GM21619 (cell line): ENCODE measurements around the gene SPATA46.
A peak's percentile ranks its signal among the peaks of the same experiment; 100 is the strongest.

Source experiments
- ATAC-seq: cut with Tn5 transposase; IDR thresholded peaks from one replicate; pipeline ENCODE4 v1.9.1; 2021; ENCODE audit not compliant: unreplicated experiment

Gene SPATA46

GRCh38 chr1:162375463-162375862 lies 1.2 kb downstream of the SPATA46 start:
- ATAC-seq: no peak

- no peak for ATAC-seq
Observed at GRCh38 chr1:162374406-162374805, 2.2 kb downstream of the SPATA46 start.

DNA sequence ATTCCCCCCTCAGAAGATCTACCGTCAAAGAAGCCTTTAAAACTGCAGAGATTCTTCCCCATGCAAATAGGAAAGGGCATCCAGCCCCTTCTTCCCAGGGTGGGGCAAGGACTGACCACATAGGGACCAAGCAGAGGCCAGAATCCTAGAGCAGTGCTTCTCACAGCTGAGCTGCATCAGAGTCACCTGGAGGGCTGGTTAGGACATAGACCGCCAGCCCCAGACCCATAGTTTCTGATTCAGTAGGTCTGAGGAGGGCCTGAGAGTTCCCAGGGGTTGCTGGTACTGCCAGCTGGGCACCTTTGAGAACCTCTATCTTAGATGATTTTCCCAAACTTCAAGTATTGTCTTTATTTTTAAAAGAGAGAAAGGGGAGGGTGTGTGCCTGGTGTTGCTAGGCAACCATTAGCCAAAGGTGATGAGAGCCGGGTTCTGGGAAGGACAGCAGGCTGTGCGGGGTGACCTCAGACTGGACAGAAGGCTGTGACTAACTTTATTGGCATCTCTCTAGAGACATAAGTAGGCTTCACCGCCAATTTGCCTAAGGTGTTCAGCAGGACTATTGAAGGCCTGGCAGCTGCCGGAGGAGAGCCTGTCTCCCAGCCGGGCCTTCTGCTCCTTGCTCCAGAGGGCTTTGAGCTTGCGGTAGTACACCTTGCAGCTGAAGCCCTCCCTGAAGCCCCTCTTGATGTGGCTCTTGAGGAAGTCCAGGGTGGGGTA lies 3.0 kb downstream of the SPATA46 start:
- ATAC-seq: no peak

- no peak for ATAC-seq
Observed at GRCh38 chr1:162373072-162373427, 3.6 kb downstream of the SPATA46 start.

GRCh38 chr1:162372159-162373071 lies 4.2 kb downstream of the SPATA46 start:
- no peak for ATAC-seq

DNA sequence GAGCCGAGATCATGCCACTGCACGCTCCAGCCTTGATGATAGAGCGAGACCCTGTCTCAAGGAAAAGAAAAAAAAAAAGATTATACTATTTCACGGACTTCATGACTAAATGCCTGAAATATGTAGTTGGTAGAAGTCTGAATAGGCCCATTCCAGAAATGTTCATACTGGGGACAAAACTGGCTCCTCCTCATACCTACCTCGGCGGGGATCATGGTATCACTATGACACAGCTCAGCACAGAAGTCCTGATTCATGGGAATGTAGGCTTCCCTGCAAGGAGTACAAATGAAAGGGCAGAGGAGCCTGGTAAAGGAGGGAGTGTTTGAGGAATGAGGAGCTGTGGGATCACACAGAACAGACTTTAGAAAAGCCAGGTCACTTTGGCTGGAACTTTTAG lies 5.0 kb downstream of the SPATA46 start:
- ATAC-seq: no peak

DNA sequence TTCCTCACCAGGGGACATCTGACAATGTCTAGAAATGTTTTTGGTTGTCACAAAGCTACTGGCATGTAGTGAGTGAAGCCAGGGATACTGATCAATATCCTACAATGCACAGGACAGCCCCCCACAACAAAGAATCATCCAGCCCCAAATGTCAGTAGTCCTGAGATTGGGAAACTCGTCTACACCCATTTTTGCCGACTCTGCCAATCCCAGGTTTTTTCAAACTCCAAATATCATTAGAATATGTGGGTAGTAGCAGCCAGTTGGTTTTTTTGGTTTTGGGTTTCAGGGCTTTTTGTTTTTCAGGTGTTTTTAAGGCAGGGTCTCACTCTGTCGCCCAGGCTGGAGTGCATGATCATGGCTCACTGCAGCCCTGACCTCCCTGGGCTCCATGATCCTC lies 5.9 kb downstream of the SPATA46 start:
- no peak for ATAC-seq

DNA sequence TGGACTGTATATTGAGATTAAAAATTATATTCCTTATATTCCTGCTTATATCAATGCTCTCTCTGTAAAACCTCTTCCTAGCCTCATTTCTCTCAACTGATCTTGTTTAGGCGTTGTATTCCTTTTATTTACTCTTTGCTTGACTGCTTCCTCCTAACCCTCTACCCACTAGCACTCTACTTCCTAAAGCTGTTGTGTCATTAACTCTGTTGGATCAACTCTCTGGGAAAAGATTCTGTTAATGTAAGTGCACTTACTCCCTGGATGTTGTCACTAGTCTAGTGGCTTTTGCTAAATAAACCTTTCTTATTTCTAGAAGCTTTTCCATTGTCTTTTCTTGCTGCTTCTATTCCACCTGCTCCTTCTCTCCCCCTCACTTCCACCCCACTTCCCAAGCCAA lies 6.5 kb downstream of the SPATA46 start:
- no peak for ATAC-seq

DNA sequence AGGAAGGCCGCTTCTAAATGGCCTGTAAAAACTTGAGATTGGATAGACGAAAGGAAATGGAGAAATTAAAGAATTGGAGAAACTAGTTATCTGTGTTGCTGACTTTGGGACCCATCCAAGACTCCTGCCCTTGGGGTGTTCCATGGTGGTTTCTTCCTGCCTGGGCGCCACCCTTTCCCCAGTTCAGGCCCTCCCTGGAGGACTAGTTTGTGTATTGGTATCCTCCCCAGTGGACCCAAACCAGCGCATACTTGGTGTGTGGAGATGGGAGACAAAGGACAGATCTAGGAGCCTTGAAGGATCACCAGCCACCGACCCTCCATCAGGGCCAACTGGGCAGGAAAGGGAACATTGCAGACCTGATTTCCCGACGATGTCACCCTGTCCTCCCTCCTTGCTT lies 7.1 kb downstream of the SPATA46 start:
- ATAC-seq: no peak

DNA sequence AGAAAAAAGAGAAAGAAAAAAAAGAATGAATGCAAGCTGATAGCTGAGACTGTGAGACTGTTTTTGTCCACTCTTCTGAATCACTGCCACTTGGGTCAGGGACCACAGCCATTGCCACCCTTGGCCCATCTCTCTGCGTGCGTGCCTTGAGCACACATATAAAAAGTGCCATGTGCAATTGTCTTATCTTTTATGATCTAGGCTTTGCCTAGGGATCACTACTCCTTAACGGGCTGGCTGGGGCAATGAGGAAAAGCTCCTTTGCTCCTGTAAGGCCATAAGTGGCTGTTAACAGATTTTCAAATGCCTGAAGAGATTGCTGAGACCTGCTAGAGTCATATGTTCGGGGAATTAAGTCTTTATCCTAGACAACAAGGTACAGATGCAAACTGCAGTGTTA lies 8.2 kb downstream of the SPATA46 start:
- ATAC-seq: no peak

DNA sequence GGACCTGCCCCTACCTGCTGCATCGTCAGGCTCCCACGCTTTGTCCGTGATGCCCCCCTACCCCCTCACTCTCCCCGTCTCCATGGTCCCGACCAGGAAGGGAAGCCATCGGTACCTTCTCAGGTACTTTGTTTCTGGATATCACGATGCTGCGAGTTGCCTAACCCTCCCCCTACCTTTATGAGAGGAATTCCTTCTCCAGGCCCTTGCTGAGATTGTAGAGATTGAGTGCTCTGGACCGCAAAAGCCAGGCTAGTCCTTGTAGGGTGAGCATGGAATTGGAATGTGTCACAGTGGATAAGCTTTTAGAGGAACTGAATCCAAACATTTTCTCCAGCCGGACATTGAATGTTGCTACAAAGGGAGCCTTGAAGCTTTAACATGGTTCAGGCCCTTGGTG lies 8.9 kb downstream of the SPATA46 start:
- ATAC-seq: no peak

DNA sequence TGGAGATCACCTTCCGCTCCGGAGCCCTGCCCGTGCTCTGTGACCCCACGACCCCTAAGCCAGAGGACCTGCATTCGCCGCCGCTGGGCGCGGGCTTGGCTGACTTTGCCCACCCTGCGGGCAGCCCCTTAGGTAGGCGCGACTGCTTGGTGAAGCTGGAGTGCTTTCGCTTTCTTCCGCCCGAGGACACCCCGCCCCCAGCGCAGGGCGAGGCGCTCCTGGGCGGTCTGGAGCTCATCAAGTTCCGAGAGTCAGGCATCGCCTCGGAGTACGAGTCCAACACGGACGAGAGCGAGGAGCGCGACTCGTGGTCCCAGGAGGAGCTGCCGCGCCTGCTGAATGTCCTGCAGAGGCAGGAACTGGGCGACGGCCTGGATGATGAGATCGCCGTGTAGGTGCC lies 9.6 kb downstream of the SPATA46 start:
- ATAC-seq: no peak

GRCh38 chr1:162366671-162367070 lies 10.0 kb downstream of the SPATA46 start:
- no peak for ATAC-seq

- ATAC-seq: no peak
Observed at GRCh38 chr1:162366149-162366548, 10.5 kb downstream of the SPATA46 start.

DNA sequence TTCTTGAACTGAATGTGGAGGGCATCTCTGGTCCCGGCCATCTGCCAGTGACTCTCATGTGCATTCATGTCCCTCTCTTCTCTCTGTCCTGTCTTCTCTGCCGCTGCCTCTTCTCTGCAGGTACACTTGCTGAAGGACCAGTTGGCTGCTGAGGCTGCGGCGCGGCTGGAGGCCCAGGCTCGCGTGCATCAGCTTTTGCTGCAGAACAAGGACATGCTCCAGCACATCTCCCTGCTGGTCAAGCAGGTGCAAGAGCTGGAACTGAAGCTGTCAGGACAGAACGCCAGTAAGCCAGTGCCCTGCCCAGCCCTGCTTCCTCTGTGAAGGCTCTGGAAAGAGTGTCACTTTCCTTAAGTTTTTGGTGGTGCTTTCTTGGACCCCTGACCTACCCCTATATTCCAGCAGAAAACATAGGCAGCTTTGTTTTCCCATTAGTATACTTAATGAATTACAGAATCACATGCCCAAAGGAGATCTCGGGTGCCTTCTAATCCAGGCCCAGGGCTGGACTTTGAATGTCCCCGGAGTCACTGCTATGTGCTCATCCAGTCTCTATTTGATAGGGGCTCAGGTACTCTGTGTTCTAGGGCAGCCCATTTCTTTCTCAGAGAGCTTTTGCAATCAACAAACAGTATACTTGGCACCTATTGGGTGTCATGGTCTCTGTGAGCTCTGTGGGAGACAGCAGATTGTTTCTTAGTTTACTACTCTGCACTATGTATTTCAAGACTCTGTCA lies 11.2 kb downstream of the SPATA46 start:
- ATAC-seq: no peak

- ATAC-seq: no peak
Observed at GRCh38 chr1:162364498-162364897, 12.2 kb downstream of the SPATA46 start.

- no peak for ATAC-seq
Observed at GRCh38 chr1:162363823-162364222, 12.8 kb downstream of the SPATA46 start.

- peak; percentile 47 for ATAC-seq
Observed at GRCh38 chr1:162361349-162361748, 15.3 kb downstream of the SPATA46 start.

- no peak for ATAC-seq
Observed at GRCh38 chr1:162360874-162361260, 15.8 kb downstream of the SPATA46 start.

DNA sequence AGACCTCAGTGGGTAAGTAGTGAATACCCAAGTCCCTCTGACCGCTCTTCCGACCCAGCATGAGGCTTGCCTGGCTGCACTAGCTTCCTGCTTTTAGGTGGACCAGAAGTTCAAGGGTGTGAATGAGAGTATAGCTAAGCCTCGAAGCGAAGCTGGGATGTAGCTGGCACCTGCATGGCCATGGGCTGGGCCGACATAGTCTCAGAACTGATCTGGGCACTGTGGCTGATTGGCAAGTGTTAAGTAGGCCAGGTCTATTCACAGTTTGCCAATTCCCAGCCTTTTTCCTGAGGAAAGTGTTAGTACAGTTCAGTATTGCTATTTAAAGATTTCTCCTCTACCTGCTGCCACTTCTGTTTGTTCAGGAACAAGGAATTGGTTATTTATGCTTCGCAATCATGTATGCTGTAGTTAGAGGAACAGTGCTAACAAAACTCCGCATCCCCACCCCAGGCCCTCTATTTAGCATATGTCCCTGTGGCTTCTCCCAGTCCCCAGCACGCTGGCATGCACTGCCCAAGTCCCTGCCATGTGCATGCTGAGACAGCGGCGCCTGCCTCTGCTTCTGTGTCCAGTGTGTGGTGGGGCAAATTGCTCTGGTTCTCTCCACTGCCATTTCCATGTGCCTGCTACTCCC lies 16.3 kb downstream of the SPATA46 start:
- no peak for ATAC-seq

DNA sequence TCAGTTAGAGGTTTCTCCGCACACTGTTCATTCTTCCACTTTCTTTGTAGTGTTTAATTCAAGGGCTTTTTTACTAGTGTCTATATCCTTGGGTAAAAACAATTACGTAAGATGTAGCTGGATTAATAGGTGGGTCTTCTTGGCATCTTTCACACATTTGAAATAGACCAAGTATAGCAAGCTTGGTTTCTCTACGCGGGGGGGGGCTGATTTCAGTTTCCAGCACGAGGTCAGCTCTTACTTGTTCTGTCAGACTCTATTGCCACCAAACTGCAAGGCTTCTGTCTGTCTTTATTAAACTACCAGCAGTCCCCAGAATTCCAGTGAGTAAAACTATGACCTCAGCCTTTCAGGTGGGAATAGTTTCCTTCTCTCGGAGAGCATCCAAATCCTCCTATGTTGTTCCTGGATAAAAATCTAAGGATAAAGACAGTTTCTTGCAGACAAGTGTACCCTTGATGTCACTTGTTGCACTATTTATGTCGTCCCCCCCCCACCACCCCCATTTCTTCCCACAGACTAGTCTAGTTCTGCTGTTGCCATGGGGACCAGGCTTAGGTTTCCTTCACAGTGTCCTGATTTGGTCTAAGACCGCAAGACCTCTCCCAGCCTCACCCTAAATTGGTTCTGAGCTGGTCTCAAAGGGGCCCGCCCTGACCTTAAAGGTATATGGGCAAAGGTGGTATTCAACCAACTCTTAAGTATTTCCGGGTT lies 17.0 kb downstream of the SPATA46 start:
- no peak for ATAC-seq
